Mesenteric fat pad (tissue), 1 donor: ENCODE measurements around the gene DAB2IP. TPM values are rescaled to one million over a fixed set of nuclear protein-coding genes. Genes with fewer than 3 reads are reported as not detected.
"Not testable (repeated sequence)": the region's sequence is repeated elsewhere in the genome, so short reads cannot be mapped to it uniquely, and the experiment has no call there.

Source experiments
- DNase-seq: peaks from one replicate; pipeline ENCODE4 v3.0.0-alpha.2; 2020; ENCODE audit warnings: low spot score
- long read RNA-seq: library from polyadenylated mRNA; unstranded; transcript quantifications from one replicate; pipeline ENCODE4 v2.0.0, GENCODE V29; 2020
- total RNA-seq: library from RNA; stranded (reverse); fragmentation: NEBNext Ultra II Directional; extraction: Animal tissue kit (Norgen Biotek cat#: 25700); gene quantifications from one replicate; pipeline ENCODE4 v1.2.1, GENCODE V29; 2021
- donor health status: DM: yes; HTN: yes; CAD: no.

DAB2IP gene
- total RNA-seq = 86.1 TPM
- long read RNA-seq, partial matches to known transcripts = 60 of 89 reads
- long read RNA-seq, other reads (novel, unspliced or antisense) = 29 of 89 reads

- DNase-seq = no peak
These were observed at the start of gene DAB2IP for GRCh38 chr9:121651295-121652020. TSS of gene DAB2IP (plus strand) at chr9:121651634. CDS start at chr9:121651776, 142 bp downstream.

DNA sequence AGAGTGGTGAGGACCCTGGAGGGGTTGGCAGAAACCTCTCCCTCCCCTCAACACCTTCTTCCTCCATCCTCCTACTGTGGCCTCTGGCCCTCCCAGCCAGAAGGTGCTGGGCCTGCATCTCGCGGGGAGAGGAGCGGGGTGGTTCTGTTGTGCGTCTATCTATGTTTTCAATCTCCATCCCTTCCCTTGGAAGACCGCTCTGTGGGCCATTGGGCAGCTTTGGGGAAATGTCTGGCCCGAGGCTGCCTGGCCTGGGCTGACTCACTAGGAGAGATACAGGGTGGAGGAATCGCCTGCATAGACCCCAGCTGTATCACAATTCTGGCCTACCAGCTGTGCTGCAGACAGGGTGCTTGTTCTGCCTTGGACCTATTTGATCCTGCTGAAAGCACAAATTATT, 48.4 kb upstream of the DAB2IP start:
- no peak for DNase-seq

DNA sequence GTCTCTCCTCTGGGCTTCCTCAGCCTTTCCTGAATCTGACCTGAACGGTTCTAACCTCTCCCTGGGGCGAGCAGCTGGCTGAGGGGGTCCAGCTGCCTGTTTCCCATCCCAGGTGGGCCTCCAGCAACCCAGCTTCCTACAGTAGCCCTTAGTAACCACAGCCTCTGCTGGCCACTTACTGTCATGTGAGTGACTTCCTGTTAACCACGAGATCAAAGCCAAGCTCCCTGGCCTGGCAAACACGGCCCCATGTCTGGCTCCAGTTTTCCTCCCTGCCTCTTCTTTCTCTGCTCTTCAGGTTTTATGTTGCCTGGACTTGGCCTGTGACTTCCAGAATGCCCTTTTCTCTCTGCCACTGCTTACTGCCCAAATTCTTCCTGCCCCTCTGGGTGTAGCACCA, 47.2 kb upstream of the DAB2IP start:
- no peak for DNase-seq

GRCh38 chr9:121604654-121605053, 46.8 kb upstream of the DAB2IP start:
- DNase-seq = no peak

DNA sequence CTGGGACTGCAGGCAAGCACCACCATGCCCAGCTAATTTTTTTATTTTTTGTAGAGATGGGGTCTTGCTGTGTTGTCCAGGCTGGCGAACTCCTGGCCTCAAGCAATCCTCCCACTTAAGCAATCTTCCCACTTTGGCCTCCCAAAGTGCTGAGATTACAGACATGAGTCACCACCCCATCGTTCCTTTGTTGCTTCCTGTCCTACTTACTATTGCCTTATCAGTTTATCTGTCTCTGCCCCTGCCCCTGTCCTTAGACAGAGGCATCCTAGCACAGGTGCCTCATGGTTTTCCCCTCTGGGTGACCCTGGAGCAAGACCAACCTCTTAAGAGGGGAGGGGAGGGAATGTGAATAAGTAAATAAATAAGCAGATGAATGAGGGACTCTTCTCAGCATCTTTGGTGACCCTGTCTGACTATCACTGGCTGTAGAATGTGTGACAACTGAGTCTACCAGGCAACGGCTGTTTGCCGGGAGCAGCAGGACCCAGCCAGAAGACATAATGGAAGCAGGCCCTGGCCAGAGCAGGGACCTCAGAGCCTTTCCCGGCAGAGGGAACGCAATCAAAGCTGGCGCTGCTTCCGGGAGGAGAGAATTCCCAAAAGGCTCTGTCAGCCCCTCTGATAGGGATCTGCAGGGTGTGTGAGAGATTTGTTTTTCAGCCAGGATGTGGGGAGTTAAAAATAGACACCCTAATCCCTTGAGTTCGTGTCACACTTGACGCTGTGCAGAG, 43.8 kb upstream of the DAB2IP start:
- DNase-seq = no peak

- no peak for DNase-seq
These were observed 43.1 kb upstream of the DAB2IP start for GRCh38 chr9:121608168-121608853.

DNA sequence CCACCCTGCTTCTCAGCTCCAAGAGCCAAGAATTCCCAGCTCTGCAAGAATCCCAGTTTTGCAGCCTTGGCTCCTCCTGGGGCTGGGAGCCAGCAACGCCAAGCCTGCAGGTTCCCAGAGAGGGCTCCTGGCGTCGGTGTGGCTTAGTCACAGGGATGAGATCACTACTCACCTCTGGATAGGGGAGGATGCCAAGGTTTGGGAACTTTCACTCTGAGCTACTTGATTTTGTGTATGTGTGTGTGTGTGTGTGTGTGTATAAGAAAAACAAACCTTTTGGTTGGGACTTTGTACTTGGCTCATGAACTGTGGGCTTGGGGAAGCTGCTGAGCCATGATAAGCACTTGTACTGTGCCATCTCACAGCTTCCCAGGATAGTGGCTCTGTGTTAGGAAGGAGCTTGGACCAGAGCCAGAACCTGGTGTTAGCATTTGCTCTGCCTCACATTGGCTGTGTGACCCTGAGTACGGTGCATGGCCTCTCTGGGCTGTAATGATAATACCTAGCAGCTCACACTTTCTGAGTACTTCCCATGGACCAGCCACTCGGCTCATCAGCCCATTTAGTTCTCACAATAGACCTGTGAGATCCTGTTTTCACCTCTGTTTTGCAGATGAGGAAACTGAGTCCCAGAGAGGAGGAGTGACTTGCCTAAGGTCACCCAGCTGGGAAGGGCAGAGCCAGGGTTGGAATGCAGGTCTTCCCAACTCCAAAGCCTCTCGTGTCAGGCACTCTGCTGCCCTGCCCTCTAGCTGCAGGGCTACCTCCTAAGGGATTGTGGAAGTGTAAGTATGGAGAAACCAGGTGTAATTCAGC, 41.4 kb upstream of the DAB2IP start:
- DNase-seq = no peak

DNA sequence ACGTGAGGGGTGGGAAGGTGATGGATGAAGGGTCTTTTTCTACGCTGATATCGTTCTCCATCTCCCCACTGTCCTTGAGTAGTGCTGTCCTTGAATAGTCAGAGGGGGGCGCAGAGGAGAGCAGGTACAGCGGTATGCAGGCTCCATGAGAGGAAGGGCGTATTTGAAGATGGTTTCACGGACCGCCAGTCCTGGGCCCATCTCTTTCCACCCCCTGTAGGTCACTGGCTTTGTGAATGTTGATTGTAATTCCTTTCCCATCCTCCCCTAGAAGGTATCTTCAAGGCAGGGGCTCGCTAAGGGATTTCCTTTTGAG, 40.8 kb upstream of the DAB2IP start:
- no peak for DNase-seq

DNA sequence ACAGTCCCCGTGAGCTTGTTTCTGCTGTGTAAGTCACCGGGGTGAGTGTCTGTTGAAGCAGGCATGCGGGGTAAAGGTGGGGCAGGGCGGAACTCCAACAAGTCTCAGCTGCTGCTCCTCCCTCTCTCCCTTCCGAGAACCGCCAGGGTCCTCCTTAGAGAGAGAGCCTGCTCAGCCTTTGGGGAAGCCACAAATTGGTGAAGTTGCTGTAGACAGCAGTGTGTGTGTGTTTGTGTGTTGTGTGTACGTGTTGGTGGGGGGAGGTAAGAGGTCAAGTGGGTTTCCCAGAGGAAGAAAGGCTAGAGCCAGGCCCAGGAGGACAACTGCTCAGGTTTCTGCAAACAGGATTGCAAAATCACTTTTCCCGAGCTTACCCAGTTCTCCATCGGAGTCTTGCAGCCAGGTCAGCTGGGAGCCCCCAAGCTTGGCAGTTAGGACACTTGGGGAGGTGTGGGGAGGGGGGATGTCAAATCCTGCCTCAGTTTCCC, 38.9 kb upstream of the DAB2IP start:
- DNase-seq = no peak

GRCh38 chr9:121613009-121613752, 38.3 kb upstream of the DAB2IP start:
- DNase-seq = no peak

DNA sequence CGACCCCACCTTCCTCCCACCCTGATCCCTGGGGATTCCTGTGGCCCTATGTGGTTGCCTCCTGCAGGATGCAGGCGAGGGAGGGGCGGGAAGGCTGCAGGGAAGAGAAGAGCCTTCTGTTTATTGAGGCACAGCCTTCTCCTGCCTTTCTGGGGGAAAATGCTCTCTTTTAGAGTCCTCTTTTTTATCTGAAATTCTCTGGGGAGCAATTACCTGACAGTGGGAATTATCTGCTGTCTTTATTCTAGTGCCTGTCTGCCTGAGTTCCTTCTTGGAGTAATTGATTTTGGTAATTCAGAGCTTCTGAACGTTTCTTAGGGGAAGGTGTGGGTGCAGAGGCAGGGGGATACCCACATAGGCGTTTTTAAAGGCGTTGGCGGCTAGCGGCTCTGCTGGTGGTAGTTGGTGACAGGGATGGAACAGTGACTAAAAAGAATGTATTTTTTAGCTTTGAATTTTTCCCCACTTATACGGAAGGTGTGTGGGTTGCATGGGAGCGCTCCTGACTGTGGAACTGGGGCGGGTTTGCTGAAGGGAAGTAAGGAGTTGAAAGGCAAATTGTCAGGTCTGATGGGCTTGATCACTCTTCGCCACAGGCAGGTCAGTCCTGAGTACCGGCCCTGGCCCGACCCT, 35.2 kb upstream of the DAB2IP start:
- DNase-seq = no peak

DNA sequence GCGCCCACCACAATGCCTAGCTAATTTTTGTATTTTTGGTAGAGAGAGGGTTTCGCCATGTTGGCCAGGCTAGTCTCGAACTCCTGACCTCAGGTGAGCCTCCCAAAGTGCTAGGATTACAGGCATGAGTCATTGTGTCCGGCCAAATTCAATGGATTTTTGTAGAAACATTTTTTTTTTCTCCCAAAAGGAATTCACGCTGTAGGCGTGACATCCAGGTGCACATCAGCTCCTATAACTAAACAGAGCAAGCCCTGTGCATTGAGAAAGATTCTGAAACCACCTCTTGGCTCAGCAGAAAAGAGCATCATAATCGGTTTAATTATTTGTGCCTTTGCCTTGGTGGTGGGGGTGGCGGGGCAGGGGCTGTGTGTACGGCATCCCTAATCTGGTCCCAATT, 32.9 kb upstream of the DAB2IP start:
- no peak for DNase-seq

- DNase-seq = not testable (repeated sequence)
These were observed 32.5 kb upstream of the DAB2IP start for GRCh38 chr9:121618910-121619309.

DNA sequence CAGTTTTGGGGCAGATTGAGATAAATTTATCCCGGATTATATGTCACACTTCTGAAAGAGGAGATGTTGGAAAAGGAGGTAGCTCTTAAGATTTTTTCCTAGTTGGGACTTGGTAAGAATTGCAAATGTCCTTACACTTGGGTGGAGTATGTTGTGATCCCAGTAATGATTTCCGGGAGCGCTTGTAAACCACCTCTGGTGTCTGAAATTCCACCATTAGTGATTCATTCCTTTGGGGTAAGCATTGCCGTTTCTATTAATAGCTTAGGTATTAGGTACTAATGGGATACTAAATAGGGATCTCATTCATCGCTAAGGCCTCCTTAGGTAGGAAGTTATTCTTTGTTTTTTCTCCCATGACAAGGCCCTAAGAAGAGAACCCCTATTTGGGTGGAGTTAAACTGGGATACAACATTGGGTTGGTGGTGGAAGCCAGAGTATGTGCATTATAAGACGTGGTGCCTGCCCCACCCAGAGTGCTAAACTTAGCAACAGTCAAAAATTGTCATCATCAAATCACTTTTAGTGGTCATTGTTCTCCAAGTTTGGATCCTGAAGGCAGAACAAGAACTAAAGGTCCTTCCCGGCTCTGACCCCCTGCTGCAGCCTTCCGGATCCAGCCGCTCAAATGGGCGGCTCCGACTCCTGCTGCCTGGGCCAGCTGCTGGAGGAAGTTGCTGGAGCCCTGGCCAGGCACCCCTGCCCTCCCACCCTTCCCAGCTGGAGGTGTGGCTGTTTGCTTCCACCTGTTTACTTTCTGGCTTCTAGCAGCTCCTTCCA, 31.7 kb upstream of the DAB2IP start:
- no peak for DNase-seq

- DNase-seq = no peak
These were observed 31.1 kb upstream of the DAB2IP start for GRCh38 chr9:121620325-121620673.

GRCh38 chr9:121620777-121621449, 30.5 kb upstream of the DAB2IP start:
- DNase-seq = no peak

DNA sequence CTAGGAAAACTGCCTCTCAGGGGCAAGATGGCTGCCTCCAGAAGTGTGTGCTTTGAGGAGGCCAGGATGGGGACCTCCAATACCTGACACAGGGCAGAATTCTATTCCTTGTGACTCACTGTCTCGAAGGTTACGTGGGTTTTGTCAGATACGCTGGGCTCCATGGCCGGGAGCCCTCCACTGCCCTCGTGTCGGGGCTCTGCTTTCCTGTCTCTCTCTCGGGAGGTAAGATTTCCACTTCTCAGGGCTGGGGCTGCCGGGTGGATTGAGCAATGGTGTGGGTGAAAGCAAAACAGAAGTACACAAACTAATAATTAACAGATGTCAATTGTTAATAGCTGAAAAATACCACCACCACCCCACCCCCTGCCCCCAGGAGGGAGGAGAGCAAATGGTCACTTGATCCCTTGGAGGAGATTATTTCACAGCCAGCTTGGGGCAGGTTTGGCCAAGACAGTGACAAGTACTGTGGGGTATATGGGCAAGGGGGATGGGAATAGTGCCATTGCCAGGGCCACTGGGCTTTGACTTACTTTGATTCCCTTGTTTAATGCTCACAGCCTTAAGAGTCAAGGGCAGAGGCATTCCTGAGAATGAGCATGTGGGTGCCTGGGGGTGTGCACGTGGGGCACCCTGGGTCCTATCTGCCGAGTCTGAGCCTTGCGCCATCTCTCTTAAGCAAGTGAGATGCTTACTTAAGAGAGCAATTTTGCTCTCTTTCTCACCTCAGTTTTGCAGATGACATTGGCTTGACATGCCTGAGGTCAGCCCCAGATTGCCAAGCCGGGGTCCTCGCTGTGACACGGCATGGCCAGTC, 28.8 kb upstream of the DAB2IP start:
- no peak for DNase-seq

DNA sequence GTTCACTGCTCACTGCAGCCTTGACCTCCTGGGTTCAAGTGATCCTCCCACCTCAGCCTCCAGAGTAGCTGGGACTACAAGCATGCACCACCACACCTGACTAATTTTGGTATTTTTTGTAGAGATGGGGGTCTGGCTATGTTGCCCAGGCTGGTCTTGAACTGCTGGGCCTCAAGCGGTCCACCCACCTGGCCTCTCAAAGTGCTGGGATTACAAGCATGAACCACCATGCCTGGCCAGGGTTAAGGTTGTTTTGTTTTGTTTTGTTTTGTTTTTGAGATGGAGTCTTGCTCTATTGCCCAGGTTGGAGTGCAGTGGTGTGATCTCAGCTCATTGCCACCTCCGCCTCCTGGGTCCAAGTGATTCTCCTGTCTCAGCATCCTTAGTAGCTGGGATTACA, 28.0 kb upstream of the DAB2IP start:
- DNase-seq = not testable (repeated sequence)
